ENCODE measurements around the gene DOCK1.
"Not testable (repeated sequence)": the region's sequence is repeated elsewhere in the genome, so short reads cannot be mapped to it uniquely, and the experiment has no call there.

The DOCK1 gene

GRCh38 chr10:126903656-126904360 is 1.4 kb upstream of the DOCK1 start:
- no peak for DNase-seq

GRCh38 chr10:126904516-126904817 is 761 bp upstream of the DOCK1 start:
- DNase-seq: no peak

GRCh38 chr10:126905776-126906703 is 812 bp downstream of the DOCK1 start:
- DNase-seq: no peak

- no peak for DNase-seq
Measured at GRCh38 chr10:126906704-126907422, 1.6 kb downstream of the DOCK1 start.

GRCh38 chr10:126907423-126907970 is 2.3 kb downstream of the DOCK1 start:
- DNase-seq: no peak

- no peak for DNase-seq
Measured at GRCh38 chr10:126908225-126908624, 3.0 kb downstream of the DOCK1 start.

- no peak for DNase-seq
Measured at GRCh38 chr10:126908729-126909128, 3.5 kb downstream of the DOCK1 start.

- DNase-seq: no peak
Measured at GRCh38 chr10:126909147-126909546, 3.9 kb downstream of the DOCK1 start.

- no peak for DNase-seq
Measured at GRCh38 chr10:126910196-126910595, 5.0 kb downstream of the DOCK1 start.

- DNase-seq: no peak
Measured at GRCh38 chr10:126910798-126911197, 5.6 kb downstream of the DOCK1 start.

- DNase-seq: no peak
Measured at GRCh38 chr10:126911301-126911700, 6.1 kb downstream of the DOCK1 start.

GRCh38 chr10:126913316-126913715 is 8.1 kb downstream of the DOCK1 start:
- no peak for DNase-seq

GRCh38 chr10:126914561-126914960 is 9.3 kb downstream of the DOCK1 start:
- DNase-seq: no peak

- DNase-seq: not testable (repeated sequence)
Measured at GRCh38 chr10:126916952-126917351, 11.7 kb downstream of the DOCK1 start.

- DNase-seq: no peak
Measured at GRCh38 chr10:126917375-126917774, 12.1 kb downstream of the DOCK1 start.

GRCh38 chr10:126917975-126918908 is 13.0 kb downstream of the DOCK1 start:
- DNase-seq: no peak

GRCh38 chr10:126919426-126919825 is 14.2 kb downstream of the DOCK1 start:
- no peak for DNase-seq

- DNase-seq: no peak
Measured at GRCh38 chr10:126921162-126921561, 15.9 kb downstream of the DOCK1 start.

- no peak for DNase-seq
Measured at GRCh38 chr10:126921974-126922525, 16.8 kb downstream of the DOCK1 start.

- no peak for DNase-seq
Measured at GRCh38 chr10:126924180-126924914, 19.1 kb downstream of the DOCK1 start.

- DNase-seq: no peak
Measured at GRCh38 chr10:126924915-126925300, 19.7 kb downstream of the DOCK1 start.

Measured in activated CD8-positive, alpha-beta memory T cell treated with anti-CD3 and anti-CD28 coated beads for 24 hours (primary cell).